Breast epithelium (tissue), 3 donors: ENCODE data around the gene DNAL1.

Experiments used
- POLR2A ChIP-seq: fragments of 450-650 bp; IDR thresholded peaks from one replicate; pipeline ENCODE4 v1.6.1; 2016; ENCODE audit warnings: antibody characterized with exemption, mild to moderate bottlenecking, moderate library complexity
- TF ChIP-seq, protein P1 (sequence below), 3 donors: fragments of 450-650 bp; IDR thresholded peaks; one replicate each; pipeline ENCODE4 v1.5.1; 2016 to 2017; ENCODE audit warnings: antibody characterized with exemption in 3 of 3, mild to moderate bottlenecking in 3 of 3, moderate library complexity in 3 of 3

DNA sequence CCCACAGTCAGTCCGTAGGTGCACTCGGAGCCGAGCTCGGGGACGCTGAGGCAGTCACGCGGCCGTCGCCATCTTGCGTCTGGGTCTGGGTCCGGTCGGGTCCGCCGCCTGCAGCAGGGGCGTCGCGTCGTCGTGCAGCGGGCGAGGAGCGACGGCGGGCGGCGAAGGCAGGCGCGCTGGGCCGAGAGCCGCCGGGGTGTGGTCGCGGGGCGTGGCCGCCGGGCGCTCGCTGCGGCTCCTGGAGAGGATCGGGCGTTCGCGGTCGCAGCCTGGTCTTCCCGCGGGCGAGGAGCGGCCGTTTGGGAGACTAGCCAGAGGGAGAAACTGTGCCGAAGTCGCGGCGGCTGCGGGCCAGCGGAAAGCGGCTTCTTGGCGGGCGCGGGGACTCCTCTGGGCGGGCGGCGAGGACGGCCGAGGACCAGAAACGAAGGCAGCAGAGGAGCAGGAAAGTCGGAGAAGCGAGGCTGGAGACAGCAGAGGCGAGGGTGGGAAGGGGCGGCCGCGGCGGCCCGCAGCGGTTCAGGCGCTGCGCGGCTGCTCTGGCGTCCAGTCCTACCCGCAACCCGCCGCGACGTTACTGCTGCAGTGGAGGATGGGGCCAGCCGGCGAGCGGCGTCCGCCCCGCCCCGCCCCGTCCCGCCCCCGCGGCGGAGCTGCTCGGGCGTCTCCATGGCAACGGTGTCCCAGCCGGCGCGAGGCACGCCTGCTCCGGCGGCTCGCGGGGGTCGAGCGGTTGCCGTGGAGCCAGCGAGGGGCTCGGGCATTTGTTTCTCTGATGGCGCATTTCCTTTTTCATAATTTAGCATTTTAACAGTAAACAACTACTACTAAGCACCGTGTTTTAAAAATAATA is 69.2 kb downstream of the DNAL1 start, which contains the start of gene PNMA1:
- no peak for TF ChIP-seq POLR2A
- TF ChIP-seq, protein P1, sequence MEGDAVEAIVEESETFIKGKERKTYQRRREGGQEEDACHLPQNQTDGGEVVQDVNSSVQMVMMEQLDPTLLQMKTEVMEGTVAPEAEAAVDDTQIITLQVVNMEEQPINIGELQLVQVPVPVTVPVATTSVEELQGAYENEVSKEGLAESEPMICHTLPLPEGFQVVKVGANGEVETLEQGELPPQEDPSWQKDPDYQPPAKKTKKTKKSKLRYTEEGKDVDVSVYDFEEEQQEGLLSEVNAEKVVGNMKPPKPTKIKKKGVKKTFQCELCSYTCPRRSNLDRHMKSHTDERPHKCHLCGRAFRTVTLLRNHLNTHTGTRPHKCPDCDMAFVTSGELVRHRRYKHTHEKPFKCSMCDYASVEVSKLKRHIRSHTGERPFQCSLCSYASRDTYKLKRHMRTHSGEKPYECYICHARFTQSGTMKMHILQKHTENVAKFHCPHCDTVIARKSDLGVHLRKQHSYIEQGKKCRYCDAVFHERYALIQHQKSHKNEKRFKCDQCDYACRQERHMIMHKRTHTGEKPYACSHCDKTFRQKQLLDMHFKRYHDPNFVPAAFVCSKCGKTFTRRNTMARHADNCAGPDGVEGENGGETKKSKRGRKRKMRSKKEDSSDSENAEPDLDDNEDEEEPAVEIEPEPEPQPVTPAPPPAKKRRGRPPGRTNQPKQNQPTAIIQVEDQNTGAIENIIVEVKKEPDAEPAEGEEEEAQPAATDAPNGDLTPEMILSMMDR (IDR thresholded peaks at IDR 0.05): no peak
